HG03565 (cell line): Measurements from ENCODE around the gene SPINK4.

Experiments
- ATAC-seq: cut with Tn5 transposase; IDR thresholded peaks from one replicate; pipeline ENCODE4 v1.9.1; 2021; ENCODE audit warnings: mild to moderate bottlenecking, moderate library complexity; ENCODE audit not compliant: unreplicated experiment

Gene SPINK4

GRCh38 chr9:33229359-33230114 is 10.4 kb upstream of the SPINK4 start:
- no peak for ATAC-seq

DNA sequence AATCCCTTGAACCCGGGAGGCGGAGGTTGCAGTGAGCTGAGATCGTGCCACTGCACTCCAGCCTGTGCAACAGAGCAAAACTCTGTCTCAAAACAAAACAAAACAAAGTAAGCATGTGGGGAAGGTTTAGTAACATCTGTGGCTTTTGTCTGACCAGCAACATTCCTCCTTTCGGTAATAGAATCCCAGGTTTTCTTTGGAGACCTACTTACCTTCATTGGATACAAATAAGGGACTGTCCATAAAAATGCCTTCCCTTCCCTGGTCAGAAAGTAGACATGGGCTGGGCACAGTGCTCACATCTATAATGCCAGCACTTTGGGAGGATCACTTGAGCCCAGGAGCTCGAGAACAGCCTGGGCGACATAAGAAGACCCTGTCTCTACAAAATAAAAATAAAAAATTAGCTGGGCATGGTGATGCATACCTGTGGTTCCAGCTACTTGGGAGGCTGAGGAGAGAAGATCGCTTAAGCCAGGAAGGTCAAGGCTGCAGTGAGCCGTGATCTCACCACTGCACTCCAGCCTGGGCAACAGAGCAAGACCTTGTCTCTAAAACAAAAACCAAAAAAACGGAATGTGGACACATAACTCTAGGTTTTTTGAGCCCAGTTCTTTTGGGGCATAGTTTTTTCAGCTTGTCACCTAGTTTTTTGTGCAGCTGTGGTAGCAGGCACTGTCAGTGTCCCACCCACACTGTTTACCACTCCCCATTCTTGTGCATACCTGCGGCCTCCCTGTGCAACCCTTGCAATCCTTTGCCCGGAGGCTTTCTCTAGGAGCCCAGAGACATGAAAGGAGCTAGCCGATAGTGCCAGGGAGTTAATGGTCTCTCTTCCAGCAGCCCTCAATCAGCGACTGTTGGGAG is 9.0 kb upstream of the SPINK4 start:
- ATAC-seq, result no peak

DNA sequence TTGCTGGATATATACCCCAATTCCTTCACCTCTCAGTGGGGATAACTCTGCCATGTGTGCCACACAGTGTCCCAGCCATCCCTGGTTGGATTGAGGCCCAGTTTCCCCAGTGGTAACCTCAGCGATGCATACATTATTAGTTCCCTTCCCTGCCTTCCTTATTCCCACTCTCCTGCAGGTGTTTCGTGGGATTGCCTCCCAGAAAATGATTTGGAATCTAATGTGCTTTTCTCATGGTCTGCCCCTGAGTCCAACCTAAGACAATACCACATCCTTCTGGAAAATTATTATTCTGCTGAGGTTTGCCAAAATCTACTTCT is 8.4 kb upstream of the SPINK4 start:
- no peak for ATAC-seq

- no peak for ATAC-seq
Observed at GRCh38 chr9:33232815-33233214, 7.2 kb upstream of the SPINK4 start.

- ATAC-seq, result no peak
Observed at GRCh38 chr9:33233626-33234342, 6.2 kb upstream of the SPINK4 start.

DNA sequence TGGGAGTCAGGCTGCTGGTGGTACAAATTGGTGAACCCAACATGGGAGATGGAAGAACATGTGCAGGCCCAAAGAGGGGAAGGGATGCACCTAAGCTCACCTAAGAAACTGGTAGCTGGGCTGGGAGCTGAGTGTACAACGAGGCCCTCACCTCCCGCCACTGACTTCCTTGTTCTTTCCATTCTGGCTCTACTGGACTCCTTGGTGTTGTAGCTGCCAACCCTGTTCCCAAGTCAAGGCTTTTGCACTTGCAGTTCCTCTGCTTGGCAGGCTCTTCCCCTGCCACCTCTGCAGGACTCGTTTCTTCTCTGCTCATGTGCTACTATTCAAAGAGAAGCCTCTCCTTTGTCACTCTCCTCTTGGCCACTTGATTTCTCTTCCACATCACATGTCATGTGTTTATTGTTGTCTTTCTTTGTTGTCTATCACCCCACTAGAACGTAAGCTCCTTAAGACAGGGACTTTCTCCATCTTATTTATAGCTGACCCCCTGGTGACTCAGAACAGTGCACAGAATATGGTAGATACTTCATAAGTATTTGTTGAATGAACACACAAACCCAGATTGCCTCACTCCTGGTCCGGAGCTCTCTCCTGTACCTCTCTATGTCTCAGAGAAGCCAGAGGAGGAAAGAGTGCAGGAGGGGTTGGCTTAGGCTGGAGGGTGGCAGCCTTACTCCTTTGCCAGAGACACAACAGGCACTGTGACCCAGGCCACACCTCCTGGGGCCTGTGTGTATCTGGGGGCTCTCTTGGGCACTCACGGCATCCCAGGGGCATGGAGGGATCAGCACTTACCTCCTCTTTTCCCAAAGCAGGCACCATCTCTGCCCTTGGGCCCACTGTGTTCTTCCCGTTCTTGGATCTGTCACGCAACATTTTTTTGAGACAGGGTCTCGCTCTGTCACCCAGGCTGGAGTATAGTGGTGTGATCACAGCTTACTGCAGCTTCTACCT is 5.2 kb upstream of the SPINK4 start:
- no peak for ATAC-seq

- ATAC-seq, result no peak
Observed at GRCh38 chr9:33236571-33236970, 3.4 kb upstream of the SPINK4 start.

DNA sequence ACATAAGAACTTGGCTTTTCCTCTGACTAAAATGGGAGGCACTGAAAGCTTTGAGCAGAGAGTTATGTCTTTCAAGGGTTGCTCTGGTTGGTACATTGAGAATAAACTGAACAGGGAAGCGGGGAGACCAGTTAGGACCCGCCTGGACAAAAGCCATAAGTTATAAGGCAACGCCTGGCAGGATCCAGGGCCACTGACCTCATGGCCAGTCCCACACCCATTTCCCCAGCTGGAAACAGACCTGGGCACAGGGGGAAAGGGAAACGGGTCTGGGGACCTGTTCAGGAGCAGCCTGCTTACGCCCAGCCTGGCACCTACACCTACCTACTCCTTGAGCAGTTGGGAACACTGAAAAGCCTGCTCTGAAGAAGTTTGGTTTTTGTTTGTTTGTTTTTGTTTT is 1.3 kb downstream of the SPINK4 start:
- ATAC-seq, result no peak

- no peak for ATAC-seq
Observed at GRCh38 chr9:33242609-33243134, 2.7 kb downstream of the SPINK4 start.

- no peak for ATAC-seq
Observed at GRCh38 chr9:33244137-33244784, 4.3 kb downstream of the SPINK4 start.

GRCh38 chr9:33245341-33245740 is 5.4 kb downstream of the SPINK4 start:
- ATAC-seq, result no peak

DNA sequence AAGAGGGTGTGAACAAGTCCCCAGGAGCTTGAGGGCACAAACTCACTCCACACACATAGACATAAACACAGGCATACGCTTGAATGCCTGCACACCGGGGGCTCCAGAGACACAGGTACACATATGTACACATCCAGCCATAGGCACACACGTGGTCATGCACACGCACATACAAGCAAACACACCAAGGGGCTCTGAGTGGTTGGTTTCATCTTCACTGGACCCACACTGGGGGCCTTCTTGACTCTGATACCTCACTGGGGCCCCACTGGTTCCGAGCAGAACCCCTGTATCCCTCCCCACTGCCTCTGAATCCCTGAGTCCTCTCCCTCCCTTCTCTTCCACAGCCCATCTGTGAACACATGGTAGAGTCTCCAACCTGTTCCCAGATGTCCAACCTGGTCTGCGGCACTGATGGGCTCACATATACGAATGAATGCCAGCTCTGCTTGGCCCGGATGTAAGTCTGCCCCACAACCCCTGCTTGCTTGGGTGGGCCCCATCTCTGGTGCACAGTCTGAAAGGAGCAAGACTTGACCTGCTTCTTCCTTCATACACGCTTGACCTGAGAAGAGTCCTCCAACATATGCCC is 6.4 kb downstream of the SPINK4 start:
- no peak for ATAC-seq

DNA sequence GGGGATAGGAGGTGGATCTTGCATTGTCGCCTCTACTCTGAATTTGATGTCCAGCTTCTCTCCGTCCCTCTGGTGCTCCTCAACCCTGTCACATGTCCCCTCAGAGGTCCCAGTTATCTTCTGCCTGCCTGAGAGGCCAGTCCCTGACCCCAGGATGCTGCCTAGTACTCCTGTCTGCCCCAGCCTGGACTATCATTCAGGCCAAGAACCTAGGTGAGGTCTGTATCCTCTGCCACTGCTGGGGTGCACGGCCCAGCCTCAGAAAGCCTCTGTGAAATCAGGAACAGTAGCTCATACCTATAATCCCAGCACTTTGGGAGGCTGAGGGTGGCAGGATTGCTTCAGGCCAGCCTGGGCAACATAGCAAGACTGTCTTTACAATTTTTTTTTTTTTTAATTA is 8.6 kb downstream of the SPINK4 start:
- ATAC-seq, result no peak

GRCh38 chr9:33249087-33249658 is 9.2 kb downstream of the SPINK4 start:
- no peak for ATAC-seq

DNA sequence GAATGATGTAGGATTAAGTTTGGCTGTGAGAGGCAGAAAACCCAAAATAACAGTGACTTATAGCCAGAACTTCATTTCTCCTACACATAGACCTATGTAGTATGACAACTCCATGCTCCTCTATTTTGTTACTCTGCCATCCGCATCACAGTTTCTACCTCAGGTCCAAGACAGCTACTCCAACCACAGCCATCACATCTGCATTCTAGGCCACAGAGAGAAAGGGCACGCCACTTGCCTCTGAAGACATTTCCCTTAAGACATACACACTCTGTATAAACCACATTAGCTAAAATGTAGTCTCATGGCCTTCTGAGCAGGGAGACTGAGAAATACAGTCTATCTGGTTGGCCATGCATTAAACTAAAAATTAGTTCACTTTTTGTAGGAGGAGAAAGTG is 10.0 kb downstream of the SPINK4 start:
- ATAC-seq, result no peak

- no peak for ATAC-seq
Observed at GRCh38 chr9:33250458-33250995, 10.6 kb downstream of the SPINK4 start.

DNA sequence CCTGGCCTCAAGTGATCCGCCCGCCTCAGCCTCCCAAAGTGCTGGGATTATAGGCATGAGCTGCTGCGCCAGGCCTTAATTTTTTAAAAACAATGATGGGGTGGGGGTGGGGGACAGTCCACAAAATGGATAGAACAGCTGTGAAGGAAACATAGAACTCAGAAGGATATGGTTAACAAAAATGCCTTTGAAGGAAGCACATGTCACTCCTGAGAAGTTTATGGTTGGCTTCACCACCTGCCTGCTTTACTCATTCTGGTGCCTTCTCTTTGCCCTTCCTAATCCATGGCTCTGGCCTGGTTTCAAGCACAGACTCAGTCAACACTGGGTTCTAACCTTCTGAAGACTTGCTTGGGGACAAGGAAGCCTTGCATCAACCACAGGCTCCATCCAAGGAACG is 14.2 kb downstream of the SPINK4 start:
- ATAC-seq, result no peak

DNA sequence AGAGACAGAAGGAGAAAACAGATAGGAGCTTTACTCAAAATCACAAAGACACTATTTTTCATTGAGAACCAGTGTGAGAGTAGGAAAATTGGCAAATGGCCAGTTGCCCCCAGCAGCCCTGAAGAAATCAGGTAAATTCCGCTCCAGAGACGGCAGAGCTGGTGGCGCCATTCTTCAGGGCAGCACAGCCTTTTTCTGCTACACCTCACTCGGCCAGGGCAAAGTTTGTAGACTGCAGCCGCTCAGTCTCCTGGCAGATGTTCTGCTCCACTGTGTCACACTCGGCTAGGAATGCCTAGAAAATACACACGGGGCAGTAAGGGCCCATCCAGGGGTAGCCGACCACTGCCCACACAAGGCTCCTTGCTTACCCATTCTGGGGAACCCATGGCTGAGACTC is 15.0 kb downstream of the SPINK4 start:
- ATAC-seq, result no peak

DNA sequence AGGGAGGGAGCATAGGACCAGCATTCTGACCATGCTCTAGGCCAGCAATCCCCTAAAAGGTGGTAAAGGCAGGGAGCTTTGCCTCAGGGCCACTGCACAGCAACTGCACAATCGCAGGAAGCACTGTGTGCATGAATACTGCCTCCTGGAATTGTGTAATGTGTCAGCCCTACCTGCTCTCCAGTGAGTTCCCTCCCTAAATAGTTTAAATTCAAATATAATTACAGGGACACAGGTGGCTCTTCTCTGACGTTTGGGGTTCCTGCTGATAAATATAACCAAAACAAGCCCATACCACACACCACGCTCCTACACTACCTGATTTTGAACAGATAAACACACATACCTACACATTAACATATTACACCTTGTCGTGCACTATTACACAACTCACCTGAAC is 15.5 kb downstream of the SPINK4 start:
- no peak for ATAC-seq
